KMS-11 (cell line): ENCODE data around the gene MTREX.

Experiments used
- H2AFZ ChIP-seq: fragments of 200-600 bp; sonication (generic); 2 replicates; pipeline ENCODE4 v1.6.1; 2016; ENCODE audit warnings: antibody characterized with exemption, mixed run types, low read depth
- H3K27ac ChIP-seq: fragments of 200-600 bp; sonication (generic); 2 replicates; pipeline ENCODE4 v1.6.1; 2016; ENCODE audit warnings: mild to moderate bottlenecking, mixed run types
- H3K27me3 ChIP-seq: fragments of 200-600 bp; sonication (generic); 2 replicates; pipeline ENCODE4 v1.6.1; 2017; ENCODE audit warnings: mild to moderate bottlenecking, low read depth, mixed run types, moderate library complexity; ENCODE audit not compliant: insufficient read depth
- H3K36me3 ChIP-seq: fragments of 200-600 bp; sonication (generic); 2 replicates; pipeline ENCODE4 v1.6.1; 2017; ENCODE audit warnings: mild to moderate bottlenecking, mixed run types; ENCODE audit not compliant: insufficient read depth
- H3K4me1 ChIP-seq: fragments of 200-600 bp; sonication (generic); 2 replicates; pipeline ENCODE4 v1.6.1; 2016; ENCODE audit warnings: mild to moderate bottlenecking, low read depth, mixed run types; ENCODE audit not compliant: poor library complexity, severe bottlenecking
- H3K4me2 ChIP-seq: fragments of 200-600 bp; sonication (generic); 2 replicates; pipeline ENCODE4 v1.7.0; 2016; ENCODE audit warnings: mild to moderate bottlenecking, mixed run types
- H3K4me3 ChIP-seq: fragments of 200-600 bp; sonication (generic); IDR thresholded peaks from 2 replicates; pipeline ENCODE4 v1.6.1; 2017; ENCODE audit warnings: low read depth, low read length, mixed read lengths; ENCODE audit not compliant: insufficient read depth
- H3K79me2 ChIP-seq: fragments of 200-600 bp; sonication (generic); 2 replicates; pipeline ENCODE4 v1.6.1; 2016; ENCODE audit warnings: low read depth, mixed run types; ENCODE audit not compliant: insufficient read depth
- H3K9ac ChIP-seq: fragments of 200-600 bp; sonication (generic); 2 replicates; pipeline ENCODE4 v1.6.1; 2016; ENCODE audit warnings: mild to moderate bottlenecking, mixed run types
- H4K20me1 ChIP-seq: fragments of 200-600 bp; sonication (generic); 2 replicates; pipeline ENCODE4 v1.6.1; 2016; ENCODE audit warnings: mild to moderate bottlenecking, mixed run types; ENCODE audit not compliant: insufficient read depth
- CTCF ChIP-seq: fragments of 200-600 bp; sonication (generic); conservative IDR thresholded peaks from 2 replicates; pipeline ENCODE4 v1.6.1; 2017; ENCODE audit warnings: low read depth, mild to moderate bottlenecking, antibody characterized with exemption, low read length, moderate library complexity, mixed read lengths

Gene MTREX

GRCh38 chr5:55437452-55437851, 129.7 kb downstream of the MTREX start:
- H3K27me3 ChIP-seq, result no peaks in the 10 kb centered on the region
- no peak overlapping the region for H3K27ac ChIP-seq
- H3K4me1 ChIP-seq, result peaks cover 21% of the 10 kb centered on the region
- H3K4me3 ChIP-seq, result no peak overlapping the region
- H3K79me2 ChIP-seq, result no peaks in the 10 kb centered on the region
- no peak for TF ChIP-seq CTCF
- no peak overlapping the region for H2AFZ ChIP-seq
- no peaks in the 10 kb centered on the region for H3K36me3 ChIP-seq
- no peak overlapping the region for H3K9ac ChIP-seq
- no peaks in the 10 kb centered on the region for H4K20me1 ChIP-seq
- H3K4me2 ChIP-seq, result no peak overlapping the region

- Histone ChIP-seq H3K36me3 (no peaks in the 10 kb centered on the region), H3K4me3 (no peak overlapping the region), H3K79me2 (no peaks in the 10 kb centered on the region), H3K4me1 (peaks cover 21% of the 10 kb centered on the region), H3K27me3 (no peaks in the 10 kb centered on the region), H3K27ac (no peak overlapping the region), H3K9ac (no peak overlapping the region), H3K4me2 (no peak overlapping the region), H2AFZ (no peak overlapping the region), H4K20me1 (no peaks in the 10 kb centered on the region)
- TF ChIP-seq CTCF, result no peak
These were observed 130.0 kb downstream of the MTREX start for GRCh38 chr5:55437859-55438206.

- Histone ChIP-seq H3K27me3 (no peaks in the 10 kb centered on the region), H4K20me1 (no peaks in the 10 kb centered on the region), H2AFZ (no peak overlapping the region), H3K9ac (no peak overlapping the region), H3K27ac (no peak overlapping the region), H3K4me2 (no peak overlapping the region), H3K4me1 (peaks cover 21% of the 10 kb centered on the region), H3K79me2 (no peaks in the 10 kb centered on the region), H3K4me3 (no peak overlapping the region), H3K36me3 (no peaks in the 10 kb centered on the region)
- TF ChIP-seq CTCF, result no peak
These were observed 131.2 kb downstream of the MTREX start for GRCh38 chr5:55438998-55439397.

GRCh38 chr5:55440188-55440646, 132.4 kb downstream of the MTREX start:
- Histone ChIP-seq H3K36me3 (no peaks in the 10 kb centered on the region), H3K9ac (no peak overlapping the region), H3K27ac (no peak overlapping the region), H3K4me3 (no peak overlapping the region), H3K79me2 (no peaks in the 10 kb centered on the region), H4K20me1 (no peaks in the 10 kb centered on the region), H2AFZ (no peak overlapping the region), H3K27me3 (no peaks in the 10 kb centered on the region), H3K4me1 (peaks cover 21% of the 10 kb centered on the region), H3K4me2 (no peak overlapping the region)
- no peak for TF ChIP-seq CTCF
